Peyer's patch (tissue), 4 donors: ENCODE measurements around the gene FGF8. TPM values are rescaled to one million over a fixed set of nuclear protein-coding genes. Genes with fewer than 3 reads are reported as not detected.
A peak's percentile ranks its signal among the peaks of the same experiment; 100 is the strongest.

Source experiments
- DNase-seq, 3 donors: peaks; one replicate each; pipeline ENCODE4 v3.0.0-alpha.2; 2017 to 2019
- H3K27ac ChIP-seq, 4 donors: fragments of 200-600 bp; sonication (generic); one replicate each; pipeline ENCODE4 v1.5.1; 2016 to 2019
- H3K27me3 ChIP-seq, 2 donors: fragments of 200-600 bp; sonication (generic); one replicate each; pipeline ENCODE4 v1.5.1; 2019
- H3K36me3 ChIP-seq, 3 donors: fragments of 200-600 bp; sonication (generic); one replicate each; pipeline ENCODE4 v1.5.1; 2016 to 2019
- H3K4me1 ChIP-seq, 4 donors: fragments of 200-600 bp; sonication (generic); one replicate each; pipeline ENCODE4 v1.5.1; 2016 to 2019
- H3K4me3 ChIP-seq, 4 donors: fragments of 200-600 bp; sonication (generic); 1 replicate in 3 of 4; 2 replicates in 1 of 4; pipeline ENCODE4 v1.5.1; 2016 to 2019; ENCODE audit warnings: mild to moderate bottlenecking in 1 of 4
- H3K9me3 ChIP-seq, 4 donors: fragments of 200-600 bp; sonication (generic); one replicate each; pipeline ENCODE4 v1.5.1; 2016 to 2019; ENCODE audit warnings: mild to moderate bottlenecking in 1 of 4
- POLR2A ChIP-seq, 2 donors: fragments of 450-650 bp; IDR thresholded peaks; one replicate each; pipeline ENCODE4 v1.5.1; 2017; ENCODE audit warnings: antibody characterized with exemption in 2 of 2, mild to moderate bottlenecking in 2 of 2, moderate library complexity in 2 of 2
- total RNA-seq, 4 donors: library from RNA; depleted of rRNA; stranded (reverse); fragments of >200 nt; gene quantifications; one replicate each; pipeline ENCODE4 v1.1.0, GENCODE V29; 2016
- TF ChIP-seq, protein P1 (sequence below), 6 experiments: fragments of 450-650 bp in 4 of 6; fragments of 200-600 bp in 2 of 6; sonication (generic) in 1 of 6; IDR thresholded peaks; one replicate each; pipeline ENCODE4 v1.5.1; 2017 to 2019; ENCODE audit warnings: antibody characterized with exemption in 6 of 6, mild to moderate bottlenecking in 3 of 6, moderate library complexity in 1 of 6

Gene FGF8
- total RNA-seq, 4 donors from 2014 or later: not detected

DNA sequence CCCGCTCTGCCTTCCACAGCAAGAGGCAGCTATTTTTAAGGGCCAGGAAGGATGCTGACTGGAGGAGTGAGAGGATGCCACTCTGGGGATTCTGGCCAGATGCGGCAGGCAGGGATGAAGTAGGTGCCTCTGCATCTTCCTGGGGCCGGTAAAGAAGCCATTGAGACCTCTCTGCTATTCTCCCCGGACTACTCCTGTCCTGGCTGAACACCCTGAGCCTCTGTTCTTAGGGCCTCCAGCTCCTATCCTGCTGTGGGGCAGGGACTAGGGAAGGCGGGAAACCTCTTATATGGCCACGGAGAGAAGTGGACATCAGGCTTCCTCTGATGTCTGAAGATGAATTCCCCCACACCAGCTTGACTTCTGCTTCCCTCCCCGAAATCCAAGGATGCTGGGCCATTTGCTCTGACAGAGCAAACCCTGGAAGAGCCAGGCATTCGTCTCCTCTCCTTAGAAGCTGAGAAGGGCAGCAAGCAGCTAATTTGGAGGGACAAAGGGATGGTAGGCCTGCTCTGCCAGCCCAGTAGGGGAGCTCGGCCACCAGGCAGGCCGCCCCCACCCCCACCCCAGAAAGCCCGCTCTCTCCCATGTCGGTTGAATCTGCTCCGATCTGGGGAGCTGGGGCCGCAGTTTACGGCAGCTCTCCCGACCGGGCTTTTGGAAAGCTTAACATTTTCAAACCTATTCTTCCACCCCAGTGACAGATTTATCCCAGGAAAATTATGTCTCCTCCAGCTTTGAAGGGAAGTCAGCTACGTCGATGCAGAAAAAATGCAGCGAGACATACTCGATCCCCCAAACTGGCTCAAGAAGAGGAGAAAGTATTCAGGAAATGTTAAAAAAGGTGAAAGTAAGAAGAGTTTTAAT is 2.8 kb downstream of the FGF8 start:
- no peak for TF ChIP-seq POLR2A (IDR thresholded peaks at IDR 0.05)
- TF ChIP-seq, protein P1, sequence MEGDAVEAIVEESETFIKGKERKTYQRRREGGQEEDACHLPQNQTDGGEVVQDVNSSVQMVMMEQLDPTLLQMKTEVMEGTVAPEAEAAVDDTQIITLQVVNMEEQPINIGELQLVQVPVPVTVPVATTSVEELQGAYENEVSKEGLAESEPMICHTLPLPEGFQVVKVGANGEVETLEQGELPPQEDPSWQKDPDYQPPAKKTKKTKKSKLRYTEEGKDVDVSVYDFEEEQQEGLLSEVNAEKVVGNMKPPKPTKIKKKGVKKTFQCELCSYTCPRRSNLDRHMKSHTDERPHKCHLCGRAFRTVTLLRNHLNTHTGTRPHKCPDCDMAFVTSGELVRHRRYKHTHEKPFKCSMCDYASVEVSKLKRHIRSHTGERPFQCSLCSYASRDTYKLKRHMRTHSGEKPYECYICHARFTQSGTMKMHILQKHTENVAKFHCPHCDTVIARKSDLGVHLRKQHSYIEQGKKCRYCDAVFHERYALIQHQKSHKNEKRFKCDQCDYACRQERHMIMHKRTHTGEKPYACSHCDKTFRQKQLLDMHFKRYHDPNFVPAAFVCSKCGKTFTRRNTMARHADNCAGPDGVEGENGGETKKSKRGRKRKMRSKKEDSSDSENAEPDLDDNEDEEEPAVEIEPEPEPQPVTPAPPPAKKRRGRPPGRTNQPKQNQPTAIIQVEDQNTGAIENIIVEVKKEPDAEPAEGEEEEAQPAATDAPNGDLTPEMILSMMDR (IDR thresholded peaks at IDR 0.05): no peak
- Histone ChIP-seq H3K4me1 (peaks cover 0 to 19% (median 14%) of the 10 kb centered on the region in 4 donors), H3K4me3 (no peak overlapping the region), H3K9me3 (no peaks in the 10 kb centered on the region), H3K36me3 (no peaks in the 10 kb centered on the region), H3K27ac (no peak overlapping the region), H3K27me3 (peaks cover 0 to 52% of the 10 kb centered on the region in 2 donors)
- no peak for DNase-seq

DNA sequence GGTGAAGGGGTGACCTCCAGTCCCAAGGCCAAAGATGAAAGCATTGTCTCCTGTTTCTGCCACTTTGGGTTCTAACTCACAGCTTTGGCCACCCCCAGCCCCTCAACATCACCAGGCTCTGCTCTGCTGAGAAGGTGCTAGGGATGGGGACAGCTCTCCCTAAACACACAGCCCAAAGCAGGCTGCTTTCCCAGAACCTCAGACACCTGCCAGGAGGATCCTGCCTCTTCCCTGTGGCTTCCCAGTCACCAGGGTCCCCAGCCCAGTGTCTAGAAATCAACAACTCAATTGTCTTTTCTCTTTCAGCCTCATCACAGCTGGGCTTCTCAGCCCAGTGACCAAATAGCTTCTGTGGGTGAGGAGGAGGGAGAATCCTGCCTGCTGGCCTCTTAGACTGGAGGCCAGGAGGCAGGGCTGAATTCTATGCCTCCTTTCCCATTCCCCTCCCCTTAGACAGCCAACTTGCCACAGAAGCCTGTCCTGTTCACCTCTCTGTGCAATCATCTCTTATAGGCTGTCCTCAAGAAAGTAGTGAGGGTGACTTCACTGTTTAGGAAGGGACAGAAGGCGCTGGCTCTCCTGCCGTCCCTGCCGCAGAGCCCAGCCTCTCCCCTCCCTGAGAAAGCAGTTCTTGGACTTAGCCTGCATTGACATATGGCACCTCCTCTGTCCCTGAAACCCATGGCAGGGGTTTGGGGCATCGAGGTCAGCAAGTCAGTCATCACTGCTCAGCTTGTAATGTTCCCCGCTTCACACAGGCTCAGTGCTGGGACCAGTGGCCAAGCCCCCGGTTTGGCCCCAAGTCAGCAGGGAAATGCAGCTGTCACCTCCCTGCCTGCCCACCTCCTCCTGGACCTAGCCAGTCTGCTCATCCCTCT is 3.7 kb downstream of the FGF8 start:
- Histone ChIP-seq H3K4me3 (no peak overlapping the region), H3K4me1 (peaks cover 0 to 17% (median 14%) of the 10 kb centered on the region in 4 donors), H3K36me3 (no peaks in the 10 kb centered on the region), H3K27ac (no peak overlapping the region), H3K9me3 (no peaks in the 10 kb centered on the region), H3K27me3 (peaks cover 0 to 49% of the 10 kb centered on the region in 2 donors)
- TF ChIP-seq, protein P1 (IDR thresholded peaks at IDR 0.05): no peak
- TF ChIP-seq POLR2A (IDR thresholded peaks at IDR 0.05): no peak
- no peak for DNase-seq

DNA sequence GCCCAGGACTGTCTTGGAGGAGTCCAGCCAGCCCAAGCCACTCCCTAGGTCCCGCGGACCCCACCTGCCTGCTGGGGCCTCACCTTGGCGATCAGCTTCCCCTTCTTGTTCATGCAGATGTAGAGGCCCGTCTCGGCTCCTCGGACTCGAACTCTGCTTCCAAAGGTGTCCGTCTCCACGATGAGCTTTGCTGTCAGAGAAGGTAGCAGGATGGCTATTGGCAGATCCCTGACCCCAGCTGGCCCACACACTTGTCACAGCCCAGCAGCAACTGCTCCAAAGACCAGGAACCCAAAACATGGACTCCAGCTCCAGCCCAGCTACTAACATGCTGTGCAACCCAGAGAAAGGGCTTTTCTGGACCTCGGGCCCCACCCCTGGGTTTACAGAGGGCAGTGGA is 4.5 kb downstream of the FGF8 start:
- Histone ChIP-seq H3K27me3 (peaks cover 0 to 40% of the 10 kb centered on the region in 2 donors), H3K36me3 (no peaks in the 10 kb centered on the region), H3K4me1 (peaks cover 0 to 16% (median 13%) of the 10 kb centered on the region in 4 donors), H3K27ac (no peak overlapping the region), H3K4me3 (no peak overlapping the region), H3K9me3 (no peaks in the 10 kb centered on the region)
- TF ChIP-seq POLR2A (IDR thresholded peaks at IDR 0.05): no peak
- TF ChIP-seq, protein P1 (IDR thresholded peaks at IDR 0.05): no peak
- peak in 1 of 3 donors; percentile 41 for DNase-seq

DNA sequence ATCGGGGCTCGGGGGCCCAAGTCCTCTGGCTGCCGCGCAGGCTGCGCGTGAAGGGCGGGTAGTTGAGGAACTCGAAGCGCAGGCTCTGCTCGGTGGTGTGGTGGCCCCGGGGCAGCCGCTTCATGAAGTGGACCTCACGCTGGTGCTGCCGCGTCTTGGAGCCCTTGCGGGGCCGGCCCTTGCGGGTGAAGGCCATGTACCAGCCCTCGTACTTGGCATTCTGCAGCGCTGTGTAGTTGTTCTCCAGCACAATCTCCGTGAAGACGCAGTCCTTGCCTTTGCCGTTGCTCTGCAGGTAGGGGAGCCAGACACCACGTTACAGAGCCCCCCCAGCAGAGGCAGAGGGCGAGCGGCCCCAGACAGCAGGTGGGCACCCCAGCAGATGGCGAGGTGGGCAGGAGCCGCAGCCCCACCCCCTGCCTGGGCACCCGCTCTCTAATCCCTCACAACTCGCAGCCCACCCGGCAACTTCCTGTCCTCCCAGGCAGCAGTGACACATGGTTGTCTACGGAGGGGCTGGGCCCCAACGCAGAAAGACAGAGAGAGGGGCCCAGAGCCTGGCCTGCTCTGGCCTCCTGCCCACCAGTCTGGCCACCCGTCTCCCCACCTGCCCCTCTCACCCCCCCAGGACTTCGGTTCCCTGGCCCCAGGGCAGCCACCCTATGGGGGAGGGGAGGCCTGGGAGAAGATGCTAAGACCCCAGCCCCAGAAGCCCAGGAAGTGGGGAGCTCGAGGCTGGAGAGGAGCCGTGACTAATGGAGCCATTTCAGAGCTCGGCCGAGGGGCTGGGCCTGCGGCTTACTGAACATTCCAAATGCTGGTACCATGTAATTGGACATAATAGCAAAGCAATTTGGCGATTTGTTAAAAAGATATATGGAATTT is 5.3 kb downstream of the FGF8 start:
- no peak for TF ChIP-seq POLR2A (IDR thresholded peaks at IDR 0.05)
- TF ChIP-seq, protein P1 (IDR thresholded peaks at IDR 0.05): no peak
- no peaks in the 10 kb centered on the region for H3K9me3 ChIP-seq
- H3K27me3 ChIP-seq: peaks cover 0 to 33% of the 10 kb centered on the region in 2 donors
- no peak overlapping the region for H3K27ac ChIP-seq
- H3K4me1 ChIP-seq: peaks cover 0 to 10% (median 8%) of the 10 kb centered on the region in 4 donors
- DNase-seq: no peak
- H3K4me3 ChIP-seq: no peak overlapping the region
- no peaks in the 10 kb centered on the region for H3K36me3 ChIP-seq
